ENCODE data around the gene ZDHHC12.

- TF ChIP-seq EP300 (IDR thresholded peaks at IDR 0.05; ENCODE audit: borderline replicate concordance in 1 of 2, control insufficient read depth in 1 of 2, low read depth in 2 of 2, low read length in 2 of 2) (no peak), PBX3 (IDR thresholded peaks at IDR 0.05; ENCODE audit: insufficient replicate concordance, low read depth, low read length) (no peak), RELA (IDR thresholded peaks at IDR 0.05; ENCODE audit: borderline replicate concordance, partially characterized antibody) (no peak), CREM (IDR thresholded peaks at IDR 0.05; ENCODE audit: low read depth) (no peak)
Measured at GRCh38 chr9:128735373-128735772, 11.4 kb upstream of the ZDHHC12 start.
